Upper lobe of right lung (tissue), 1 donor: ENCODE results near the gene CLRN2. TPM values are rescaled to one million over a fixed set of nuclear protein-coding genes. Genes with fewer than 3 reads are reported as not detected.

ENCODE experiments used
- ATAC-seq: fragments of 200-7000 bp; cut with Tn5 transposase; one replicate; pipeline ENCODE4 v1.9.1; 2020; ENCODE audit warnings: mild to moderate bottlenecking, moderate library complexity
- DNase-seq: peaks from one replicate; pipeline ENCODE4 v3.0.0-alpha.2; 2020
- H3K27ac ChIP-seq: fragments of 200-600 bp; one replicate; pipeline ENCODE4 v1.8.0; 2022
- H3K27me3 ChIP-seq: fragments of 200-600 bp; one replicate; pipeline ENCODE4 v1.8.0; 2022; ENCODE audit warnings: mild to moderate bottlenecking
- H3K36me3 ChIP-seq: fragments of 200-600 bp; one replicate; pipeline ENCODE4 v1.8.0; 2022
- H3K4me1 ChIP-seq: fragments of 200-600 bp; one replicate; pipeline ENCODE4 v1.8.0; 2022
- H3K4me3 ChIP-seq: fragments of 200-600 bp; one replicate; pipeline ENCODE4 v1.8.0; 2022; ENCODE audit warnings: mild to moderate bottlenecking
- H3K9me3 ChIP-seq: fragments of 200-600 bp; one replicate; pipeline ENCODE4 v1.8.0; 2022
- intact Hi-C: fragments of 100-400 bp; cut with DNase I; formaldehyde crosslinking; loops from one replicate; pipeline ENCODE4 v1.11.0; 2022
- total RNA-seq: library from RNA; stranded (reverse); fragmentation: NEBNext Ultra II Directional; extraction: Animal tissue kit (Norgen Biotek cat#: 25700); gene quantifications from one replicate; pipeline ENCODE4 v1.2.1, GENCODE V29; 2021
- TF ChIP-seq, protein P1 (sequence below): fragments of 200-600 bp; IDR thresholded peaks from one replicate; pipeline ENCODE4 v1.8.0; 2022; ENCODE audit warnings: antibody characterized with exemption
- donor health status: DM: no; HTN: yes; CAD: no; lungs with severe emphysema.

Gene CLRN2
- total RNA-seq, 1 donor from 2014 or later = not detected

- intact Hi-C loops = no loop called here
- Histone ChIP-seq H3K4me1 (no peaks in the 10 kb centered on the region), H3K9me3 (no peaks in the 10 kb centered on the region), H3K36me3 (peaks cover 60% of the 10 kb centered on the region), H3K27me3 (no peaks in the 10 kb centered on the region), H3K4me3 (no peak overlapping the region), H3K27ac (no peak overlapping the region)
- TF ChIP-seq, protein P1, sequence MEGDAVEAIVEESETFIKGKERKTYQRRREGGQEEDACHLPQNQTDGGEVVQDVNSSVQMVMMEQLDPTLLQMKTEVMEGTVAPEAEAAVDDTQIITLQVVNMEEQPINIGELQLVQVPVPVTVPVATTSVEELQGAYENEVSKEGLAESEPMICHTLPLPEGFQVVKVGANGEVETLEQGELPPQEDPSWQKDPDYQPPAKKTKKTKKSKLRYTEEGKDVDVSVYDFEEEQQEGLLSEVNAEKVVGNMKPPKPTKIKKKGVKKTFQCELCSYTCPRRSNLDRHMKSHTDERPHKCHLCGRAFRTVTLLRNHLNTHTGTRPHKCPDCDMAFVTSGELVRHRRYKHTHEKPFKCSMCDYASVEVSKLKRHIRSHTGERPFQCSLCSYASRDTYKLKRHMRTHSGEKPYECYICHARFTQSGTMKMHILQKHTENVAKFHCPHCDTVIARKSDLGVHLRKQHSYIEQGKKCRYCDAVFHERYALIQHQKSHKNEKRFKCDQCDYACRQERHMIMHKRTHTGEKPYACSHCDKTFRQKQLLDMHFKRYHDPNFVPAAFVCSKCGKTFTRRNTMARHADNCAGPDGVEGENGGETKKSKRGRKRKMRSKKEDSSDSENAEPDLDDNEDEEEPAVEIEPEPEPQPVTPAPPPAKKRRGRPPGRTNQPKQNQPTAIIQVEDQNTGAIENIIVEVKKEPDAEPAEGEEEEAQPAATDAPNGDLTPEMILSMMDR = no peak
- no peak for DNase-seq
- no peak for ATAC-seq
Observed at GRCh38 chr4:17489721-17490120, 25.2 kb upstream of the CLRN2 start.

DNA sequence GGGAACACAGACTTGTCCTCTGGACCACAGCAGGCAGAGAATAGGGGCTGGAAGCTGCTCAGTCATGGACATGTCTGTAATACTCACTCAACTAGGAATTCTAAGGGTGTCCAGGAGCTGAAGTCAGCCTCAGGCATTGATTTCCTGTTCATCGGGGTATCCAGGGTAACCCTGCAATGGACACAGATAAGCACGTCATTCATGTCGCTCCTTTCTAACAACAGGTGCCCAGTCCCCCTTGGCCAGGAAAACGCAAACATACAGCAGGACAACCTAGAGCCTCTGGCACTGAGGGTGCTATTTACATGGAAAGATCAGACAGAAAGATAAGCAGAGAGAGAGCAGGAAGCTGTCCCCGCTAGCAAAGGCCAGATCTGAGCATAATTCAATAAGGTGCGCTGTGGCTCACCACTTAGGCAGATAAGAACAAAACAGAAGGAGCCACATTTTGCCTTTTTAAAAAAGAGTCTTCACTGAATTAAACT is 24.3 kb upstream of the CLRN2 start:
- peaks cover 60% of the 10 kb centered on the region for H3K36me3 ChIP-seq
- intact Hi-C loops = no loop called here
- H3K9me3 ChIP-seq = no peaks in the 10 kb centered on the region
- no peaks in the 10 kb centered on the region for H3K27me3 ChIP-seq
- TF ChIP-seq, protein P1 = no peak
- no peak overlapping the region for H3K27ac ChIP-seq
- H3K4me3 ChIP-seq = no peak overlapping the region
- DNase-seq (no peak), ATAC-seq (peak; percentile 53)
- H3K4me1 ChIP-seq = no peaks in the 10 kb centered on the region

- no peak for ATAC-seq
- no peak overlapping the region for H3K27ac ChIP-seq
- no peaks in the 10 kb centered on the region for H3K27me3 ChIP-seq
Observed at GRCh38 chr4:17491196-17491595, 23.8 kb upstream of the CLRN2 start.

GRCh38 chr4:17492058-17492741 is 22.8 kb upstream of the CLRN2 start:
- intact Hi-C loops = no loop called here
- no peaks in the 10 kb centered on the region for H3K4me1 ChIP-seq
- H3K27ac ChIP-seq = no peak overlapping the region
- no peaks in the 10 kb centered on the region for H3K9me3 ChIP-seq
- no peaks in the 10 kb centered on the region for H3K27me3 ChIP-seq
- H3K4me3 ChIP-seq = no peak overlapping the region
- peaks cover 49% of the 10 kb centered on the region for H3K36me3 ChIP-seq
- DNase-seq (no peak), ATAC-seq (no peak)
- TF ChIP-seq, protein P1 = no peak

More at GRCh38 chr4:17491196-17491595, 23.8 kb upstream of the CLRN2 start:
- Histone ChIP-seq H3K36me3 (peaks cover 55% of the 10 kb centered on the region), H3K4me1 (no peaks in the 10 kb centered on the region), H3K9me3 (no peaks in the 10 kb centered on the region), H3K4me3 (no peak overlapping the region)
- no peak for DNase-seq
- intact Hi-C loops = no loop called here
- TF ChIP-seq, protein P1 = no peak

- H3K4me1 ChIP-seq = no peaks in the 10 kb centered on the region
- ATAC-seq (no peak), DNase-seq (no peak)
- H3K4me3 ChIP-seq = no peak overlapping the region
- no peaks in the 10 kb centered on the region for H3K9me3 ChIP-seq
- no peak overlapping the region for H3K27ac ChIP-seq
- TF ChIP-seq, protein P1 = no peak
- no peaks in the 10 kb centered on the region for H3K27me3 ChIP-seq
- peaks cover 49% of the 10 kb centered on the region for H3K36me3 ChIP-seq
- intact Hi-C loops = no loop called here
Observed at GRCh38 chr4:17492876-17493275, 22.1 kb upstream of the CLRN2 start.
